Naive thymus-derived CD8-positive, alpha-beta T cell (primary cell): Measurements from ENCODE around the gene CAMK1D. TPM values are rescaled to one million over a fixed set of nuclear protein-coding genes. Genes with fewer than 3 reads are reported as not detected.

Experiments used
- ATAC-seq, 2 donors: fragments of 150-1000 bp; cut with Tn5 transposase in 1 of 2; sonication (Bioruptor Pico), chemical (Tn5 transposase) in 1 of 2; 1 replicate in 1 of 2; 2 replicates in 1 of 2; pipeline ENCODE4 v1.10.0; 2021; ENCODE audit warnings: mild to moderate bottlenecking in 2 of 2, moderate library complexity in 2 of 2
- POLR2A ChIA-PET: fragments of 350-600 bp; sonication (Branson Sonifier 250); formaldehyde crosslinking; loops from one replicate; lab custom pipeline; 2021; ENCODE audit warnings: antibody characterized with exemption; lab: Charles Lee
- DNase-seq, 10 donors: peaks; one replicate each; pipeline versions ENCODE4 v3.0.0 to v3.0.0-alpha.2; 2020 to 2022
- H3K27ac Mint-ChIP-seq, 10 donors: one replicate each; pipeline ENCODE4 v1.8.0; 2020 to 2022; ENCODE audit warnings: mild to moderate bottlenecking in 10 of 10, mixed read lengths in 10 of 10, moderate library complexity in 4 of 10, inconsistent platforms in 1 of 10
- H3K27me3 Mint-ChIP-seq, 5 donors: one replicate each; pipeline ENCODE4 v1.8.0; 2021 to 2022; ENCODE audit warnings: mixed read lengths in 5 of 5
- H3K36me3 Mint-ChIP-seq, 3 donors: one replicate each; pipeline ENCODE4 v1.8.0; 2020 to 2022; ENCODE audit warnings: mixed read lengths in 3 of 3, mild to moderate bottlenecking in 2 of 3, inconsistent platforms in 1 of 3
- H3K4me1 Mint-ChIP-seq, 4 donors: one replicate each; pipeline ENCODE4 v1.8.0; 2021 to 2022; ENCODE audit warnings: mixed read lengths in 4 of 4
- H3K4me3 Mint-ChIP-seq, 10 donors: one replicate each; pipeline ENCODE4 v1.8.0; 2020 to 2022; ENCODE audit warnings: mild to moderate bottlenecking in 10 of 10, mixed read lengths in 10 of 10, moderate library complexity in 6 of 10, inconsistent platforms in 1 of 10
- H3K9me3 Mint-ChIP-seq, 9 donors: one replicate each; pipeline ENCODE4 v1.8.0; 2020 to 2022; ENCODE audit warnings: mixed read lengths in 9 of 9, mild to moderate bottlenecking in 3 of 9, inconsistent platforms in 1 of 9, moderate library complexity in 1 of 9
- polyA plus RNA-seq, 3 donors: library from polyadenylated mRNA; unstranded; fragments of 300-500 nt; fragmentation: Illumina TruSeq; gene quantifications; one replicate each; pipeline ENCODE4 v1.2.3, GENCODE V29; 2021
- total RNA-seq, 8 experiments: library from RNA in 2 of 8; stranded (reverse) in 2 of 8; gene quantifications; one replicate each; pipeline ENCODE4 v1.2.3 and lab custom pipeline; 2021 to 2026

Gene CAMK1D
- total and polyA plus RNA-seq, 5 experiments from 2014 or later, result 7.5 to 18.5 (median 12.3) TPM

DNA sequence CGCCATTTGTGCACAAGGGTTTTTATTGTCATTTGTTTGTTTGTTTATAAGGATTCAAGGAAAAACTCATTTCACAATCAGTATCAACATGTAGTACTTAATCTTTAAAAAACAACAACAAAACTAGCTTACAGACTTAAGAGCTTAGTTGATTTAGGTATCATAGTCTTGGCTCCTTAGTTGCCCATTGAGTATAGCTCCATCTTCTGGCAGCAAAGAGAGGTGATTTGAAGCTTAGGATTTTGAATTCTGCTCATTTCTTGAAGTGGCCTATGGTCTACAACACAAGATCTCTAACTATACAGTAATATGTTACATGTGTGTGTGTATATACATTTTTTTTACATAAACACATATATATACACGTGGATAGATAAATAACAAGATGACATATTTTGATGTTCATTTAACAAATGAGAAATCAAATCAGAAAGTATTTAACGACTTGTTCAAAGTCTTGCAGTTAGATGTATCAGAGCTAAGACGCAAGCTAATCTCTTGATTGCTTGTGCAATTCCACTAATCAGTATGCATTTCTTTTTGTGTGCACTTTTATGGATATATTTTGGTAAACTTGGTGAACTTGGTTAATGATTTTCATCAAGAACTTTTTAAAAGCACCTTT, 307.3 kb downstream of the CAMK1D start:
- no peaks in the 10 kb centered on the region for H3K27me3 Mint-ChIP-seq
- POLR2A ChIA-PET, result interaction anchor here (0.6 to 1.8 kb wide), 3 partner anchors 31 to 453 kb away, joined by 3 to 9 read pairs (median 5); no protein-coding TSS in a partner anchor
- DNase-seq, result peak in 5 of 10 donors; percentile 5 to 63 (median 60)
- peaks cover 0 to 6% (median 0%) of the 10 kb centered on the region in 9 donors for H3K9me3 Mint-ChIP-seq
- H3K4me1 Mint-ChIP-seq, result peaks cover 0 to 11% (median under 1%) of the 10 kb centered on the region in 4 donors
- ATAC-seq, result peak; percentile 53 to 67
- peaks cover 0 to 20% (median 3%) of the 10 kb centered on the region in 3 donors for H3K36me3 Mint-ChIP-seq
- peak overlapping the region in 2 of 10 donors; percentile 49 to 65 for H3K27ac Mint-ChIP-seq
- H3K4me3 Mint-ChIP-seq, result peak overlapping the region in 2 of 10 donors; percentile 22 to 52

GRCh38 chr10:12657489-12657888, 308.1 kb downstream of the CAMK1D start:
- POLR2A ChIA-PET, result interaction anchor here (1.8 kb wide), 1 partner anchor 393 kb away, joined by 9 read pairs; no protein-coding TSS in a partner anchor
- ATAC-seq (no peak), DNase-seq (no peak)
- Mint-ChIP-seq H3K27me3 (no peaks in the 10 kb centered on the region), H3K36me3 (peaks cover 0 to 18% (median 3%) of the 10 kb centered on the region in 3 donors), H3K9me3 (peaks cover 0 to 6% (median 0%) of the 10 kb centered on the region in 9 donors), H3K4me3 (no peak overlapping the region), H3K4me1 (peaks cover 0 to 11% (median under 1%) of the 10 kb centered on the region in 4 donors), H3K27ac (no peak overlapping the region)

DNA sequence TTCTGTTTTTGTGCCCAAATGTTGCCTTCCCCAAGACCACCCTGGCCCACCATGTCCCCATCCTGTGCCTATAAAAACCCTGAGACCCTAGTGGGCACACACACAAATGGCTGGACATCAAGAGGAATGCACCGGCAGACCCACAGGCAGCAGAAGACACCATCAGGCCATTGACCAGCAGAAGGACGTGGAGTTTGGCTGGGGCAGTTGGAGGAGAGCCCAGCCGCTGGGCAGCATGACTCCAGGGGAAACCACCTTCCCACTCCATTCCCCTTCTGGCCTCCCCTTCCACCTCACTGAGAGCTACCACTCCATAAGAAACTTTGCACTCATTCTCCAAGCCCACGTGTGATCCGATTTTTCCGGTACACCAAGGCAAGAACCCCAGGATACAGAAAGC, 309.2 kb downstream of the CAMK1D start:
- Mint-ChIP-seq H3K4me1 (peaks cover 0 to 11% (median under 1%) of the 10 kb centered on the region in 4 donors), H3K4me3 (no peak overlapping the region), H3K27ac (peak overlapping the region in 2 of 10 donors; percentile 40 to 72), H3K27me3 (no peaks in the 10 kb centered on the region), H3K9me3 (peaks cover 0 to 5% (median 0%) of the 10 kb centered on the region in 9 donors), H3K36me3 (peaks cover 0 to 10% (median 3%) of the 10 kb centered on the region in 3 donors)
- DNase-seq, result no peak
- no peak for ATAC-seq
- POLR2A ChIA-PET, result interaction anchor here (0.6 kb wide), 1 partner anchor 454 kb away, joined by 5 read pairs; no protein-coding TSS in a partner anchor

- Mint-ChIP-seq H3K4me3 (no peak overlapping the region), H3K36me3 (peaks cover 0 to 4% (median 2%) of the 10 kb centered on the region in 3 donors), H3K27ac (peak overlapping the region in 1 of 10 donors; percentile 54), H3K4me1 (peaks cover 0 to 11% (median under 1%) of the 10 kb centered on the region in 4 donors), H3K27me3 (no peaks in the 10 kb centered on the region), H3K9me3 (no peaks in the 10 kb centered on the region)
- POLR2A ChIA-PET, result no interaction called here
- ATAC-seq (no peak), DNase-seq (no peak)
Observed at GRCh38 chr10:12659706-12660105, 310.4 kb downstream of the CAMK1D start.

DNA sequence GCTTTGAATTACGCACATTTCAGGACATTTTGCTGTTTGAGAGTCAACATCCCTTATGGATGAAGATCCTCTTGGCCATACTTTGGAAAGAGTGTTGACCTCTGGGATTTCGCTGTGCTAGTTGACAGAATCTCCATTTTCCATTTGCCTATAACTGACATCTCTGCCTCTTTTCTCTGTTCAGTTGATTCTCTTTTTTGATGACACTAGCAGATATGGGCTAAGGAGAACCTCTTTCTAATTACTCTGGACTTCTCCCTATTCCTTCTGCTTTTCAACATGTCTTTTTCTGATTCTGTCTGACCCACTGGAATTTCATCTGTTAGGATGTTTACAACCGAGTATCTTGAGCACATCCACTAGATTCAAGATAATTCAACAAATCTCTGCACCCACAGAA, 311.5 kb downstream of the CAMK1D start:
- Mint-ChIP-seq H3K27ac (no peak overlapping the region), H3K9me3 (no peaks in the 10 kb centered on the region), H3K27me3 (no peaks in the 10 kb centered on the region), H3K4me3 (no peak overlapping the region), H3K4me1 (peaks cover 0 to 6% (median under 1%) of the 10 kb centered on the region in 4 donors), H3K36me3 (peaks cover 0 to 11% (median 2%) of the 10 kb centered on the region in 3 donors)
- DNase-seq (no peak), ATAC-seq (no peak)
- POLR2A ChIA-PET, result no interaction called here

GRCh38 chr10:12661671-12662070, 312.3 kb downstream of the CAMK1D start:
- no peaks in the 10 kb centered on the region for H3K9me3 Mint-ChIP-seq
- DNase-seq (no peak), ATAC-seq (no peak)
- no peak overlapping the region for H3K27ac Mint-ChIP-seq
- H3K4me1 Mint-ChIP-seq, result peaks cover 0 to 2% (median 0%) of the 10 kb centered on the region in 4 donors
- H3K36me3 Mint-ChIP-seq, result peaks cover 0 to 16% (median 2%) of the 10 kb centered on the region in 3 donors
- H3K27me3 Mint-ChIP-seq, result no peaks in the 10 kb centered on the region
- POLR2A ChIA-PET, result no interaction called here
- no peak overlapping the region for H3K4me3 Mint-ChIP-seq

- peaks cover 0 to 28% (median 12%) of the 10 kb centered on the region in 3 donors for H3K36me3 Mint-ChIP-seq
Observed at GRCh38 chr10:12663863-12664262, 314.5 kb downstream of the CAMK1D start.

GRCh38 chr10:12665501-12665900, 316.2 kb downstream of the CAMK1D start:
- Mint-ChIP-seq H3K27ac (peak overlapping the region in 1 of 10 donors; percentile 74), H3K4me1 (peaks cover 0 to 2% (median 0%) of the 10 kb centered on the region in 4 donors), H3K9me3 (peaks cover 0 to 7% (median 0%) of the 10 kb centered on the region in 9 donors), H3K36me3 (peaks cover 5 to 31% (median 26%) of the 10 kb centered on the region in 3 donors), H3K27me3 (no peaks in the 10 kb centered on the region), H3K4me3 (no peak overlapping the region)
- no peak for ATAC-seq
- DNase-seq, result no peak
- POLR2A ChIA-PET, result interaction anchor here (0.6 kb wide), 1 partner anchor 610 kb away, joined by 3 read pairs; no protein-coding TSS in a partner anchor

More at GRCh38 chr10:12663863-12664262, 314.5 kb downstream of the CAMK1D start:
- Mint-ChIP-seq H3K27ac (no peak overlapping the region), H3K4me1 (peaks cover 0 to 4% (median 0%) of the 10 kb centered on the region in 4 donors), H3K27me3 (no peaks in the 10 kb centered on the region), H3K4me3 (no peak overlapping the region), H3K9me3 (no peaks in the 10 kb centered on the region)
- ATAC-seq (no peak), DNase-seq (no peak)
- POLR2A ChIA-PET, result no interaction called here

- ATAC-seq, result no peak
- POLR2A ChIA-PET, result no interaction called here
- Mint-ChIP-seq H3K27me3 (no peaks in the 10 kb centered on the region), H3K27ac (no peak overlapping the region), H3K36me3 (peaks cover 9 to 35% (median 29%) of the 10 kb centered on the region in 3 donors), H3K4me1 (peaks cover 0 to 2% (median 0%) of the 10 kb centered on the region in 4 donors), H3K4me3 (no peak overlapping the region), H3K9me3 (peaks cover 0 to 11% (median 0%) of the 10 kb centered on the region in 9 donors)
- no peak for DNase-seq
Observed at GRCh38 chr10:12667052-12667451, 317.7 kb downstream of the CAMK1D start.

DNA sequence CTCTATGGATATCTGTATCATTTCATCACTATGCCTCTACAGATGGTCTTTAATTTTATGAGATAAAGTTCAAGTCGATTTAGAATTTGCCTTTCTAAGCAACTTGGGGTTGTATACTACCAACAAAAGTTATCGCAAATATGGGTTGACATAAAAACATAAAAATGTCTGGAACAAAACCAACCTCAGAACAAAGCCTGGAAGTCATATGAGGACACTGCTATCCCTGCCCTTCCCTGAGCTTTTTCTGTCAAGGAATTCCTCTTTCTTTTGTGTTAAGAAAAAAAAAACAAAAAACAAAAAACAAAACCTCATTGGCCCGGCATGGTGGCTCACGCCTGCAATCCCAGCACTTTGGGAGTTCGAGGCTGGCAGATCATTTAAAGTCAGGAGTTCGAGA, 319.3 kb downstream of the CAMK1D start:
- no peaks in the 10 kb centered on the region for H3K27me3 Mint-ChIP-seq
- H3K36me3 Mint-ChIP-seq, result peaks cover 9 to 36% (median 29%) of the 10 kb centered on the region in 3 donors
- H3K27ac Mint-ChIP-seq, result no peak overlapping the region
- H3K4me3 Mint-ChIP-seq, result no peak overlapping the region
- DNase-seq (no peak), ATAC-seq (no peak)
- peaks cover 0 to 11% (median 0%) of the 10 kb centered on the region in 9 donors for H3K9me3 Mint-ChIP-seq
- POLR2A ChIA-PET, result no interaction called here
- H3K4me1 Mint-ChIP-seq, result peaks cover 0 to 2% (median 0%) of the 10 kb centered on the region in 4 donors

- H3K36me3 Mint-ChIP-seq, result peaks cover 9 to 35% (median 29%) of the 10 kb centered on the region in 3 donors
- POLR2A ChIA-PET, result interaction anchor here (0.7 kb wide), 1 partner anchor 83 kb away, joined by 4 read pairs; no protein-coding TSS in a partner anchor
- no peak overlapping the region for H3K4me3 Mint-ChIP-seq
- ATAC-seq, result no peak
- H3K9me3 Mint-ChIP-seq, result peaks cover 0 to 11% (median 0%) of the 10 kb centered on the region in 9 donors
- peaks cover 0 to 2% (median 0%) of the 10 kb centered on the region in 4 donors for H3K4me1 Mint-ChIP-seq
- no peak overlapping the region for H3K27ac Mint-ChIP-seq
- H3K27me3 Mint-ChIP-seq, result no peaks in the 10 kb centered on the region
- no peak for DNase-seq
Observed at GRCh38 chr10:12670004-12670403, 320.7 kb downstream of the CAMK1D start.

- Mint-ChIP-seq H3K9me3 (peaks cover 0 to 6% (median 0%) of the 10 kb centered on the region in 9 donors), H3K36me3 (peaks cover 14 to 34% (median 23%) of the 10 kb centered on the region in 3 donors), H3K4me3 (no peak overlapping the region), H3K4me1 (peaks cover 0 to 11% (median 0%) of the 10 kb centered on the region in 4 donors), H3K27ac (no peak overlapping the region), H3K27me3 (no peaks in the 10 kb centered on the region)
- no peak for DNase-seq
- POLR2A ChIA-PET, result no interaction called here
- ATAC-seq, result no peak
Observed at GRCh38 chr10:12675186-12675585, 325.8 kb downstream of the CAMK1D start.

GRCh38 chr10:12679636-12680035, 330.3 kb downstream of the CAMK1D start:
- Mint-ChIP-seq H3K4me1 (peaks cover 6 to 17% (median 10%) of the 10 kb centered on the region in 4 donors), H3K4me3 (no peak overlapping the region), H3K36me3 (peaks cover 8 to 26% (median 18%) of the 10 kb centered on the region in 3 donors), H3K9me3 (peaks cover 0 to 4% (median 0%) of the 10 kb centered on the region in 9 donors), H3K27ac (peak overlapping the region in 1 of 10 donors; percentile 1), H3K27me3 (no peaks in the 10 kb centered on the region)
- ATAC-seq (no peak), DNase-seq (no peak)
- POLR2A ChIA-PET, result no interaction called here
